ENCODE results near the gene MYO7B. TPM values are rescaled to one million over a fixed set of nuclear protein-coding genes. Genes with fewer than 3 reads are reported as not detected.

Gene MYO7B
- total and polyA plus RNA-seq, 2 donors (not counting 1 experiment from before 2014, with no cell fraction given), result 5.0 to 68.2 TPM

- H3K4me1 ChIP-seq (ENCODE audit: control insufficient read depth in 2 of 2, insufficient read depth in 2 of 2, low read length in 2 of 2), result peaks cover 0 to 13% of the 10 kb centered on the region in 2 donors
- Mint-ChIP-seq H3K27ac (no peak overlapping the region), H3K9me3 (ENCODE audit: insufficient read depth) (no peaks in the 10 kb centered on the region), H3K27me3 (peaks cover 9% of the 10 kb centered on the region), H3K4me3 (no peak overlapping the region), H3K4me1 (peaks cover 8% of the 10 kb centered on the region)
- no peaks in the 10 kb centered on the region for H3K9me3 ChIP-seq (ENCODE audit: control extremely low read depth in 1 of 3, control insufficient read depth in 2 of 3, insufficient read depth in 1 of 3, low read length in 2 of 3)
- H3K27ac ChIP-seq (ENCODE audit: low read length in 2 of 2), result no peak overlapping the region
- no peak for ATAC-seq (ENCODE audit: low read depth)
- TF ChIP-seq CTCF (IDR thresholded peaks at IDR 0.05), result no peak
- TF ChIP-seq EZH2 (IDR thresholded peaks at IDR 0.05; ENCODE audit: borderline replicate concordance, insufficient read depth, low read depth, low read length, poor library complexity, severe bottlenecking), result no peak
- no peak overlapping the region for H3K4me3 ChIP-seq (ENCODE audit: control extremely low read depth in 1 of 5, extremely low read depth in 1 of 5, insufficient read depth in 1 of 5, low read depth in 2 of 5, low read length in 4 of 5)
- no peak overlapping the region for H3K4me2 ChIP-seq (replicated peaks; ENCODE audit: low read depth, low read length, poor library complexity, severe bottlenecking)
- CTCF ChIA-PET, result no interaction called here
- no peaks in the 10 kb centered on the region for H3K36me3 ChIP-seq (replicated peaks in 1 of 2; ENCODE audit: control extremely low read depth in 1 of 2, control insufficient read depth in 1 of 2, extremely low read depth in 1 of 2, insufficient read depth in 2 of 2, low read length in 1 of 2)
- intact Hi-C loops (cut with micrococcal nuclease), result no loop called here
- no peaks in the 10 kb centered on the region for H4K20me1 ChIP-seq (ENCODE audit: control insufficient read depth, insufficient read depth, low read length, poor library complexity, severe bottlenecking)
- no peak overlapping the region for H3K9ac ChIP-seq (ENCODE audit: low read length)
- WGBS (ENCODE audit: insufficient coverage), result 87% methylated on average over 4 of the region's 6 CpGs
- POLR2A ChIA-PET, result no interaction called here
- DNase-seq, result no peak
- no peak overlapping the region for H2AFZ ChIP-seq (ENCODE audit: insufficient read depth, low read depth, low read length, poor library complexity, severe bottlenecking)
- peaks cover 0 to 5% (median 0%) of the 10 kb centered on the region in 4 experiments for H3K27me3 ChIP-seq (replicated peaks in 1 of 4; ENCODE audit: control extremely low read depth in 1 of 4, control insufficient read depth in 3 of 4, insufficient read depth in 4 of 4, low read length in 3 of 4)
- no peaks in the 10 kb centered on the region for H3K79me2 ChIP-seq (ENCODE audit: control insufficient read depth, insufficient read depth, low read length)
These were observed 146.7 kb downstream of the MYO7B start for GRCh38 chr2:127681976-127682857.

GRCh38 chr2:127683056-127683455, 147.6 kb downstream of the MYO7B start:
- Histone ChIP-seq H2AFZ (ENCODE audit: insufficient read depth, low read depth, low read length, poor library complexity, severe bottlenecking) (no peak overlapping the region), H3K4me1 (ENCODE audit: control insufficient read depth in 2 of 2, insufficient read depth in 2 of 2, low read length in 2 of 2) (peaks cover 0 to 13% of the 10 kb centered on the region in 2 donors), H3K9ac (ENCODE audit: low read length) (no peak overlapping the region), H3K36me3 (replicated peaks in 1 of 2; ENCODE audit: control extremely low read depth in 1 of 2, control insufficient read depth in 1 of 2, extremely low read depth in 1 of 2, insufficient read depth in 2 of 2, low read length in 1 of 2) (no peaks in the 10 kb centered on the region), H3K79me2 (ENCODE audit: control insufficient read depth, insufficient read depth, low read length) (no peaks in the 10 kb centered on the region), H3K4me3 (ENCODE audit: control extremely low read depth in 1 of 5, extremely low read depth in 1 of 5, insufficient read depth in 1 of 5, low read depth in 2 of 5, low read length in 4 of 5) (no peak overlapping the region), H3K27me3 (replicated peaks in 1 of 4; ENCODE audit: control extremely low read depth in 1 of 4, control insufficient read depth in 3 of 4, insufficient read depth in 4 of 4, low read length in 3 of 4) (peaks cover 0 to 5% (median 0%) of the 10 kb centered on the region in 4 experiments), H3K4me2 (replicated peaks; ENCODE audit: low read depth, low read length, poor library complexity, severe bottlenecking) (no peak overlapping the region), H3K27ac (ENCODE audit: low read length in 2 of 2) (no peak overlapping the region), H3K9me3 (ENCODE audit: control extremely low read depth in 1 of 3, control insufficient read depth in 2 of 3, insufficient read depth in 1 of 3, low read length in 2 of 3) (no peaks in the 10 kb centered on the region), H4K20me1 (ENCODE audit: control insufficient read depth, insufficient read depth, low read length, poor library complexity, severe bottlenecking) (no peaks in the 10 kb centered on the region)
- CTCF ChIA-PET, result no interaction called here
- Mint-ChIP-seq H3K4me1 (peaks cover 8% of the 10 kb centered on the region), H3K27me3 (peaks cover 7% of the 10 kb centered on the region), H3K9me3 (ENCODE audit: insufficient read depth) (no peaks in the 10 kb centered on the region), H3K4me3 (no peak overlapping the region), H3K27ac (no peak overlapping the region)
- intact Hi-C loops (cut with micrococcal nuclease), result no loop called here
- ATAC-seq (ENCODE audit: low read depth), result no peak
- TF ChIP-seq CTCF (IDR thresholded peaks at IDR 0.05) (no peak), EZH2 (IDR thresholded peaks at IDR 0.05; ENCODE audit: borderline replicate concordance, insufficient read depth, low read depth, low read length, poor library complexity, severe bottlenecking) (no peak)
- DNase-seq, result no peak
- POLR2A ChIA-PET, result no interaction called here

Measured in B cell (primary cell).